Prostate gland (tissue), 2 donors: ENCODE data around the gene GNAS-AS1.

Experiments used
- POLR2A ChIP-seq: fragments of 450-650 bp; IDR thresholded peaks from one replicate; pipeline ENCODE4 v1.6.1; 2016; ENCODE audit warnings: antibody characterized with exemption, mild to moderate bottlenecking
- TF ChIP-seq, protein P1 (sequence below), 4 experiments: fragments of 200-600 bp in 2 of 4; fragments of 450-650 bp in 2 of 4; sonication (generic) in 2 of 4; IDR thresholded peaks; 1 replicate in 3 of 4; 2 replicates in 1 of 4; pipeline ENCODE4 v1.5.1; 2016 to 2019; ENCODE audit warnings: antibody characterized with exemption in 4 of 4, mild to moderate bottlenecking in 2 of 4, moderate library complexity in 2 of 4

GRCh38 chr20:58894652-58895447 lies 44.1 kb upstream of the GNAS-AS1 start:
- TF ChIP-seq, protein P1, sequence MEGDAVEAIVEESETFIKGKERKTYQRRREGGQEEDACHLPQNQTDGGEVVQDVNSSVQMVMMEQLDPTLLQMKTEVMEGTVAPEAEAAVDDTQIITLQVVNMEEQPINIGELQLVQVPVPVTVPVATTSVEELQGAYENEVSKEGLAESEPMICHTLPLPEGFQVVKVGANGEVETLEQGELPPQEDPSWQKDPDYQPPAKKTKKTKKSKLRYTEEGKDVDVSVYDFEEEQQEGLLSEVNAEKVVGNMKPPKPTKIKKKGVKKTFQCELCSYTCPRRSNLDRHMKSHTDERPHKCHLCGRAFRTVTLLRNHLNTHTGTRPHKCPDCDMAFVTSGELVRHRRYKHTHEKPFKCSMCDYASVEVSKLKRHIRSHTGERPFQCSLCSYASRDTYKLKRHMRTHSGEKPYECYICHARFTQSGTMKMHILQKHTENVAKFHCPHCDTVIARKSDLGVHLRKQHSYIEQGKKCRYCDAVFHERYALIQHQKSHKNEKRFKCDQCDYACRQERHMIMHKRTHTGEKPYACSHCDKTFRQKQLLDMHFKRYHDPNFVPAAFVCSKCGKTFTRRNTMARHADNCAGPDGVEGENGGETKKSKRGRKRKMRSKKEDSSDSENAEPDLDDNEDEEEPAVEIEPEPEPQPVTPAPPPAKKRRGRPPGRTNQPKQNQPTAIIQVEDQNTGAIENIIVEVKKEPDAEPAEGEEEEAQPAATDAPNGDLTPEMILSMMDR (IDR thresholded peaks at IDR 0.05) = no peak
- TF ChIP-seq POLR2A = no peak
